Liver (tissue), 9 donors: ENCODE results near the gene OPRL1. TPM values are rescaled to one million over a fixed set of nuclear protein-coding genes. Genes with fewer than 3 reads are reported as not detected.

ENCODE experiments used
- DNase-seq: peaks from one replicate; pipeline ENCODE4 v3.0.0-alpha.2; 2017; ENCODE audit warnings: low spot score
- H3K27ac ChIP-seq, 2 donors: one replicate each; pipeline ENCODE4 v1.7.0; 2013; ENCODE audit warnings: inconsistent platforms in 2 of 2, low read length in 2 of 2, control low read depth in 1 of 2, low read depth in 1 of 2, mild to moderate bottlenecking in 1 of 2
- H3K27me3 ChIP-seq, 4 donors: one replicate each; pipeline versions ENCODE4 v1.6.1 to v1.7.0; 2013; ENCODE audit warnings: low read length in 3 of 4, inconsistent platforms in 1 of 4, mild to moderate bottlenecking in 1 of 4, moderate library complexity in 1 of 4; ENCODE audit not compliant: control insufficient read depth in 4 of 4, insufficient read depth in 4 of 4
- H3K36me3 ChIP-seq, 4 donors: one replicate each; pipeline versions ENCODE4 v1.6.1 to v1.7.0; 2013; ENCODE audit warnings: low read length in 3 of 4, mild to moderate bottlenecking in 3 of 4, low read depth in 1 of 4, moderate library complexity in 1 of 4; ENCODE audit not compliant: control insufficient read depth in 4 of 4, insufficient read depth in 3 of 4
- H3K4me1 ChIP-seq, 4 donors: one replicate each; pipeline versions ENCODE4 v1.6.1 to v1.7.0; 2013; ENCODE audit warnings: low read length in 3 of 4, mild to moderate bottlenecking in 3 of 4, moderate library complexity in 1 of 4; ENCODE audit not compliant: control insufficient read depth in 4 of 4, insufficient read depth in 4 of 4
- H3K4me3 ChIP-seq, 3 donors: one replicate each; pipeline versions ENCODE4 v1.6.1 to v1.7.0; 2013; ENCODE audit warnings: low read length in 3 of 3, control low read depth in 1 of 3, low read depth in 1 of 3, mild to moderate bottlenecking in 1 of 3
- H3K9ac ChIP-seq, 2 donors: one replicate each; pipeline ENCODE4 v1.7.0; 2013; ENCODE audit warnings: low read length in 2 of 2, mild to moderate bottlenecking in 2 of 2, moderate library complexity in 2 of 2, control low read depth in 1 of 2, low read depth in 1 of 2
- H3K9me3 ChIP-seq, 4 donors: one replicate each; pipeline versions ENCODE4 v1.6.1 to v1.7.0; 2013; ENCODE audit warnings: low read length in 3 of 4; ENCODE audit not compliant: control insufficient read depth in 4 of 4
- ATF3 ChIP-seq: IDR thresholded peaks from 2 replicates; pipeline ENCODE4 v1.6.1; 2016; ENCODE audit warnings: antibody characterized with exemption
- CTCF ChIP-seq: fragments of 150-350 bp; IDR thresholded peaks from 2 replicates; pipeline ENCODE4 v1.5.1; 2017; ENCODE audit warnings: improper control_type of control experiment, low read depth, low read length; ENCODE audit not compliant: missing input control
- EGR1 ChIP-seq, 2 donors: IDR thresholded peaks; 2 replicates each; pipeline ENCODE4 v1.6.1; 2016 to 2018; ENCODE audit warnings: antibody characterized with exemption in 2 of 2, low read depth in 2 of 2
- FOXA1 ChIP-seq: IDR thresholded peaks from 2 replicates; pipeline ENCODE4 v1.6.1; 2016; ENCODE audit warnings: antibody characterized with exemption
- FOXA2 ChIP-seq: IDR thresholded peaks from 2 replicates; pipeline ENCODE4 v1.6.1; 2016; ENCODE audit warnings: antibody characterized with exemption
- GABPA ChIP-seq, 2 donors: IDR thresholded peaks in 1 of 2; conservative IDR thresholded peaks in 1 of 2; 2 replicates each; pipeline ENCODE4 v1.6.1; 2016; ENCODE audit warnings: antibody characterized with exemption in 2 of 2, mild to moderate bottlenecking in 1 of 2, moderate library complexity in 1 of 2
- HNF4A ChIP-seq, 2 donors: conservative IDR thresholded peaks; 2 replicates each; pipeline ENCODE4 v1.6.1; 2016; ENCODE audit warnings: antibody characterized with exemption in 2 of 2, mild to moderate bottlenecking in 2 of 2
- HNF4G ChIP-seq: IDR thresholded peaks from 2 replicates; pipeline ENCODE4 v1.6.1; 2016; ENCODE audit warnings: antibody characterized with exemption
- JUND ChIP-seq, 2 donors: IDR thresholded peaks; 2 replicates each; pipeline ENCODE4 v1.6.1; 2016; ENCODE audit warnings: antibody characterized with exemption in 2 of 2
- NR2F2 ChIP-seq: IDR thresholded peaks from 2 replicates; pipeline ENCODE4 v1.6.1; 2016; ENCODE audit warnings: antibody characterized with exemption
- RAD21 ChIP-seq, 2 donors: IDR thresholded peaks; 2 replicates each; pipeline ENCODE4 v1.6.1; 2016; ENCODE audit warnings: antibody characterized with exemption in 2 of 2, mild to moderate bottlenecking in 2 of 2
- REST ChIP-seq: IDR thresholded peaks from 2 replicates; pipeline ENCODE4 v1.6.1; 2016; ENCODE audit warnings: antibody characterized with exemption, mild to moderate bottlenecking
- RXRA ChIP-seq, 2 donors: IDR thresholded peaks; 2 replicates each; pipeline ENCODE4 v1.6.1; 2017 to 2018; ENCODE audit warnings: antibody characterized with exemption in 2 of 2, mild to moderate bottlenecking in 1 of 2
- TAF1 ChIP-seq: conservative IDR thresholded peaks from 2 replicates; pipeline ENCODE4 v1.6.1; 2016; ENCODE audit warnings: antibody characterized with exemption, mild to moderate bottlenecking
- YY1 ChIP-seq: IDR thresholded peaks from 2 replicates; pipeline ENCODE4 v1.6.1; 2016; ENCODE audit warnings: antibody characterized with exemption, mild to moderate bottlenecking
- WGBS: extraction: QIAGEN DNeasy Blood & Tissue Kit; methylation state at CpG from one replicate; pipeline ENCODE4 v1.1.7; 2013; 5-methylcytosine and 5-hydroxymethylcytosine counted together
- polyA plus RNA-seq, 2 donors: library from polyadenylated mRNA; stranded (reverse) in 1 of 2; unstranded in 1 of 2; fragments of 200-250 nt in 1 of 2; fragments of >200 nt in 1 of 2; fragmentation: Nextera tagmentation in 1 of 2; extraction: Ambion mirVana in 1 of 2; gene quantifications; one replicate each; pipeline versions ENCODE4 v1.2.1 to v1.2.3, GENCODE V29; 2013 to 2015
- total RNA-seq, 2 donors: library from RNA; depleted of rRNA; stranded (reverse); fragments of >200 nt; gene quantifications; one replicate each; pipeline ENCODE4 v1.2.3, GENCODE V29; 2014
- donor health status: healthy.
- donor health status: healthy.
- donor health status: healthy.
- donor health status: healthy.
- donor health status: healthy.

OPRL1 gene
- total and polyA plus RNA-seq, 4 donors: 0.04 to 0.79 (median 0.35) TPM

- no peak overlapping the region for H3K9ac ChIP-seq
- DNase-seq: peak; percentile 55
- 83% methylated on average over 14 of the region's 14 CpGs for WGBS
- H3K4me1 ChIP-seq: peaks cover 14 to 40% (median 33%) of the 10 kb centered on the region in 4 donors
- H3K27me3 ChIP-seq: no peaks in the 10 kb centered on the region
- H3K9me3 ChIP-seq: no peaks in the 10 kb centered on the region
- TF ChIP-seq CTCF: peak; percentile 61
- no peak for TF ChIP-seq NR2F2
- no peak overlapping the region for H3K4me3 ChIP-seq
- H3K27ac ChIP-seq: no peak overlapping the region
- H3K36me3 ChIP-seq: peaks cover 0 to 10% (median 0%) of the 10 kb centered on the region in 4 donors
Measured at GRCh38 chr20:64069614-64070243, 10.2 kb upstream of the OPRL1 start.

- no peak overlapping the region for H3K4me3 ChIP-seq
- peaks cover 11 to 33% (median 27%) of the 10 kb centered on the region in 4 donors for H3K4me1 ChIP-seq
- no peak overlapping the region for H3K9ac ChIP-seq
- no peak for DNase-seq
- no peak overlapping the region for H3K27ac ChIP-seq
- H3K9me3 ChIP-seq: no peaks in the 10 kb centered on the region
- TF ChIP-seq FOXA1 (no peak), HNF4G (no peak), JUND (IDR thresholded peaks at IDR 0.05) (no peak), TAF1 (no peak)
- no peaks in the 10 kb centered on the region for H3K27me3 ChIP-seq
- WGBS: 96% methylated on average over 31 of the region's 31 CpGs
- peaks cover 0 to 10% (median 0%) of the 10 kb centered on the region in 4 donors for H3K36me3 ChIP-seq
Measured at GRCh38 chr20:64070244-64070993, 9.5 kb upstream of the OPRL1 start.

GRCh38 chr20:64071341-64072332, 8.2 kb upstream of the OPRL1 start:
- 93% methylated on average over 30 of the region's 30 CpGs for WGBS
- Histone ChIP-seq H3K27ac (no peak overlapping the region), H3K9me3 (no peaks in the 10 kb centered on the region), H3K36me3 (peaks cover 0 to 10% (median 0%) of the 10 kb centered on the region in 4 donors), H3K4me3 (no peak overlapping the region), H3K9ac (no peak overlapping the region), H3K27me3 (no peaks in the 10 kb centered on the region), H3K4me1 (peaks cover under 1 to 21% (median 14%) of the 10 kb centered on the region in 4 donors)
- no peak for DNase-seq
- TF ChIP-seq EGR1 (IDR thresholded peaks at IDR 0.05; ENCODE audit: low read depth in 2 of 2): no peak
- no peak for TF ChIP-seq RXRA (IDR thresholded peaks at IDR 0.05)
- no peak for TF ChIP-seq ATF3
- no peak for TF ChIP-seq REST
- TF ChIP-seq RAD21 (IDR thresholded peaks at IDR 0.05): no peak
- TF ChIP-seq YY1: no peak
- TF ChIP-seq FOXA1: no peak
- TF ChIP-seq CTCF: no peak
- no peak for TF ChIP-seq FOXA2
- TF ChIP-seq GABPA (IDR thresholded peaks at IDR 0.05 in 1 of 2, conservative IDR thresholded peaks at IDR 0.05 in 1 of 2): no peak
- TF ChIP-seq HNF4A (conservative IDR thresholded peaks at IDR 0.05): no peak
- TF ChIP-seq JUND (IDR thresholded peaks at IDR 0.05): no peak
